Astrocyte of the spinal cord (primary cell): ENCODE measurements around the gene SIGMAR1.
A peak's percentile ranks its signal among the peaks of the same experiment; 100 is the strongest.
"Not testable (repeated sequence)": the region's sequence is repeated elsewhere in the genome, so short reads cannot be mapped to it uniquely, and the experiment has no call there.

Experiments used
- DNase-seq: peaks from one replicate; pipeline ENCODE4 v3.0.0; 2011; ENCODE audit warnings: low read depth, low spot score
- H3K4me3 ChIP-seq: 2 replicates; pipeline ENCODE4 v1.5.1; 2011; ENCODE audit warnings: low read depth, mild to moderate bottlenecking, low read length, moderate library complexity
- in situ Hi-C: cut with HindIII; loops from 2 replicates; pipeline ENCODE4 v1.10.0; 2017; ENCODE audit warnings: low sequenced_read_pairs
- TF ChIP-seq, protein P1 (sequence below): IDR thresholded peaks from 2 replicates; pipeline ENCODE4 v1.5.1; 2012; ENCODE audit warnings: low read depth, mild to moderate bottlenecking, low read length, inconsistent platforms

SIGMAR1 gene

DNA sequence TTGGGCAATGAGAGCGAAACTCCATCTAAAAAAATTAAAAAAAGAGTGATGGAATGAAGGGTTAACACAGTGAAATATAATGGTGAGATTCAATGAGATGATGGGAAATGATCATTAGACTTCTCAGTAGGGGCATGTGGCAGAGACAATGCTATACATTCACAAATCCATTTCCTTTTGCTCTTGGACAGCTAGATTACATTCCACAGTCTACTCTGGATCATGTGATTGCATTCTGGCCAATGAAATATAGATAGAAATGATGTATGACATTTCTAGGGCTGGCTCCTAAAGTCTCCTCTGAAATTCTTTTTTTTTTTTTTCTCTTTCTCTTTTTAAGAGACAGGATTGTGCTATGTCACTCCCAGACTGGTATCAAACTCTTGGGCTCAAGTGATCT is 5.1 kb upstream of the SIGMAR1 start:
- no peak for DNase-seq
- no peak overlapping the region for H3K4me3 ChIP-seq
- in situ Hi-C loops, result no loop called here
- TF ChIP-seq, protein P1, sequence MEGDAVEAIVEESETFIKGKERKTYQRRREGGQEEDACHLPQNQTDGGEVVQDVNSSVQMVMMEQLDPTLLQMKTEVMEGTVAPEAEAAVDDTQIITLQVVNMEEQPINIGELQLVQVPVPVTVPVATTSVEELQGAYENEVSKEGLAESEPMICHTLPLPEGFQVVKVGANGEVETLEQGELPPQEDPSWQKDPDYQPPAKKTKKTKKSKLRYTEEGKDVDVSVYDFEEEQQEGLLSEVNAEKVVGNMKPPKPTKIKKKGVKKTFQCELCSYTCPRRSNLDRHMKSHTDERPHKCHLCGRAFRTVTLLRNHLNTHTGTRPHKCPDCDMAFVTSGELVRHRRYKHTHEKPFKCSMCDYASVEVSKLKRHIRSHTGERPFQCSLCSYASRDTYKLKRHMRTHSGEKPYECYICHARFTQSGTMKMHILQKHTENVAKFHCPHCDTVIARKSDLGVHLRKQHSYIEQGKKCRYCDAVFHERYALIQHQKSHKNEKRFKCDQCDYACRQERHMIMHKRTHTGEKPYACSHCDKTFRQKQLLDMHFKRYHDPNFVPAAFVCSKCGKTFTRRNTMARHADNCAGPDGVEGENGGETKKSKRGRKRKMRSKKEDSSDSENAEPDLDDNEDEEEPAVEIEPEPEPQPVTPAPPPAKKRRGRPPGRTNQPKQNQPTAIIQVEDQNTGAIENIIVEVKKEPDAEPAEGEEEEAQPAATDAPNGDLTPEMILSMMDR, result no peak

DNA sequence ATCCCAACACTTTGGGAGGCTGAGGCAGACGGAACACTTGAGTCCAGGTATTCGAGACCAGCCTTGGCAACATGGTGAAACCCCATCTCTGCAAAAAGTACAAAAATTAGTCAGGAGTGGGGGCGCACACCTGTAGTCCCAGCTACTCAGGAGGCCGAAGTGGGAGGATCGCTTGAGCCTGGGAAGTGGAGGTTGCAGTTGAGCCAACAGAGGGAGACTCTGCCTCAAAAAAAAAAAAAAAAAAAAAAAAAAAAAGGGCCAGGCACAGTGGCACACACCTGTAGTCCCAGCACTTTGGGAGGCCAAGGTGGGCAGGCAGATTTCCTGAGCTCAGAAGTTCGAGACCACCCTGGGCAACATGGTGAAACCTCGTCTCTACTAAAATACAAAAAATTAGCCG is 1.7 kb upstream of the SIGMAR1 start:
- in situ Hi-C loops, H3K4me3 ChIP-seq, DNase-seq: not testable (repeated sequence)

DNA sequence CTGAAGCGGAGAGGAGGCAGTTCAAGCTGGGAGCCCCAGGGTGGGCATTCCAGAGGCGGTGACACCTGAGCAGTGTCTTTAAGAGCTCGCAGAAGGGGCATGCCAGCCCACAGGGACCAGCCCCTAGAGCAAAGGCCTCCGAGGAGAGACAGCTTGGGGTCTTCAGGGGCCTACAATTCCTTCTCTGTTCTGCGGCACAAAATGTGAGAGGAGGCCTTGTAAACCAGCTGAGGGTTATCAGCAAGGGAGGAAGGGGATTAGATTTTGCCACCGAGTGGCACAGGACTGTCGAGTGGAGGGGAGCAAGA is 505 bp upstream of the SIGMAR1 start:
- DNase-seq, result no peak
- peak overlapping the region; percentile 72 for H3K4me3 ChIP-seq
- TF ChIP-seq, protein P1, result no peak
- in situ Hi-C loops, result no loop called here

DNA sequence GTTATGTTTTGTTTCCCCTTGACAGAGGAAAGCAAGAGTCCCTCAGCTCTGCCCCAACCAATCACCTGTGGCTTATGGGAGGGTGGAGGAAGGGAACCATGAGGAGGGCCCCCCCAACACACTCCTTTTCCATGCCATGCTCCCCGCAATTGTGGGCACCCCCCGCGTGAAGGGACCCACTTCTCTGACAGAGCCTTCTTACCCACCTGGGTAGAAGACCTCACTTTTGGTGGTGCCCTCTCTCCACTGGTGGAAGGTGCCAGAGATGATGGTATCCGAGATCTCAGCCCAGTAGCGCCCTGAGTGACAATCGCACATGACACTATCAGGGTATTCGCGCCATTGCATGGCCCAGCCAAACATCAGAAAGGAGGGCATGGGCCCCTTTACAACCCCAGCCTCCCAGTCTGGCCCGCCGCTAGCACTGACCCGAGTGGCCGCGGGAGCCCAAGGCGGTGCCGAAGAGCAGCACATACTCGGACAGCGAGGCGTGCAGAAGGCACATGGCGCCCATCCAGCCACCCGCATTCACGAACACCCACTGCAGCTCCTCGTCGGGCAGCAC is 714 bp downstream of the SIGMAR1 start:
- DNase-seq, result no peak
- H3K4me3 ChIP-seq, result peak overlapping the region; percentile 72
- TF ChIP-seq, protein P1, result no peak
- in situ Hi-C loops, result no loop called here

DNA sequence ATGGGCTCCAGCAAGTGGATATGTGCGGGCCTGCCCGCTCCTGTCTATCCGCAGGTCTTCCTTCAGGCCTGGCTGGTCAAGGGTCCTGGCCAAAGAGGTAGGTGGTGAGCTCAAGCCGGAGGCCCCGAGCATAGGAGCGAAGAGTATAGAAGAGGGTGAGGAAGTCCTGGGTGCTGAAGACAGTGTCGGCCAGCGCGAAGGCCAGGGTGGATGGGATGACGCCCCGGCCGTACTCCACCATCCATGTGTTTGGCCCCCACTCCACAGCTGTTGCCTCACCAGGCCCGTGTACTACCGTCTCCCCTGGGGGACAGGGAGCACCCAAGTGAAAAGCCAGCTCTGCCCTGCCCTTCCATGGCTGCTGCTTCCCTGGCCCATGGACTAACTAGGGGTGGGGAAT is 2.0 kb downstream of the SIGMAR1 start:
- no peak for DNase-seq
- H3K4me3 ChIP-seq, result no peak overlapping the region
- TF ChIP-seq, protein P1, result no peak
- in situ Hi-C loops, result no loop called here

DNA sequence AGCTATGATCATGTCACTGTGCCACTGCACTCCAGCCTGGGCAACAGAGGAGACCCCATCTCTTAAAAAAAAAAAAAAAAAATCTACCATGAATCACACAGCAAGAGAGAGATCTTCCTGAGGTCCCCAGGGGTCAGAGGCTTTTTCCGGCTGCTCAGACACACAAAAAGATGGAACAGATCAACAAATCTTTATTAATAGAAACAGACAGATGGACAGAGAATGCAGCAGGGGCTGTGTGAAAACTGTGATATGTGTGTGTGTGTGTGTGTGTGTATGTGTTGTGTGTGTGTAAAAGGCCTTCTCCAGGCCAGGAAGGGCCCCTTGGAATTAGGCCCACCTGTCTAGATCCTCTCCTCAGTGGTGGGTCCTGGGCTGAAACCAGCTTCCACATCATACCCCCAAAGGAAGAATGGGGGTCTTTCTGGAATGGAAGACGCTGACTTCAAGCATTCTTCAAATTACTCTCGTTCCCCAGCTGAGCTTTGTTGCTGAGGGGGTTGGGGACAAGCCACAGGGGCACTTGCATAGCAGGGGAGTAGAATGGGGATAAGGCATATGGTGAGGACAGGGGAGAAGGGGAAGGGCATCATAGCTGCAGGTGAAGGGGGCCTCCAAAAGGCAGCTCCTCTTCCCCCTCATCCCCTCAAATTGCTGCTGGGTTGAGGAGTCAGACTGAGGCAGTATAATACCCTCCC is 2.9 kb downstream of the SIGMAR1 start:
- TF ChIP-seq, protein P1, result no peak
- no peak for DNase-seq
- in situ Hi-C loops, result no loop called here
- H3K4me3 ChIP-seq, result no peak overlapping the region

DNA sequence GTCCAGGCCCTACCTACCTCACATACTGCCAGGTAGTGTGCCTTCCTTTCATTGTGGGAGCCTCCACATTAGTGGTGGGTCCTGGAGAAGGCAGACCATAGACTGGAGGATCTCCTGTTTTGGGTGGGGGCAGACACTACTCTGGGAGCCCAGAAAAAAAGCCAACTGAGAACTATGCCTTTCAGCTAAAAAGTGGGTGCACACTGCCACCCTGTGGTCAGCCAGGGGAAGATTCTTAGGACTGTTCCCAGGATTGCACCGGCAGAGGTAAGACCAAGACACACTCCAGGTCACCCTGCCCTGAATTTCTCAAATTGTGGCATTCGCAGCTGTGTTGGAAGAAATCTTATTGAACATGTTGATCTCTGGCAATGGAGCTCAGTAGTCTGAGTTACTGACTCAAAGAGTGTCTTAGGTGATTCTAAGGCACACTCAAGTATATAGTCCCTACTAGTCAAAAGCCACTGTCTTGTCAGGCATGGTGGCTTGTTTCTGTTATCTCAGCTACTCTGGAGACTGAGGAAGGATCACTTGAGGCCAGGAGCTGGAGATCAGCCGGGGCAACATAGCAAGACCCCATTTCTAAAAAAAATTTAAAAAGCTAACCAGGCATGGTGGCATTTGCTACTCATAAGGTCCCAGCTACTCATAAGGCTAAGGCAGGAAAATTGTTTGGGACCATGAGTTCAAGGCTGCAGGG is 3.6 kb downstream of the SIGMAR1 start:
- no peak overlapping the region for H3K4me3 ChIP-seq
- TF ChIP-seq, protein P1, result peak; percentile 87
- in situ Hi-C loops, result no loop called here
- DNase-seq, result peak; percentile 55
